Fibroblast of peridontal ligament (primary cell): ENCODE results near the gene LEPROT.
A peak's percentile ranks its signal among the peaks of the same experiment; 100 is the strongest.

ENCODE experiments used
- DNase-seq: peaks from one replicate; pipeline ENCODE4 v3.0.0-alpha.2; 2010; ENCODE audit errors: extremely low read depth

LEPROT gene

DNA sequence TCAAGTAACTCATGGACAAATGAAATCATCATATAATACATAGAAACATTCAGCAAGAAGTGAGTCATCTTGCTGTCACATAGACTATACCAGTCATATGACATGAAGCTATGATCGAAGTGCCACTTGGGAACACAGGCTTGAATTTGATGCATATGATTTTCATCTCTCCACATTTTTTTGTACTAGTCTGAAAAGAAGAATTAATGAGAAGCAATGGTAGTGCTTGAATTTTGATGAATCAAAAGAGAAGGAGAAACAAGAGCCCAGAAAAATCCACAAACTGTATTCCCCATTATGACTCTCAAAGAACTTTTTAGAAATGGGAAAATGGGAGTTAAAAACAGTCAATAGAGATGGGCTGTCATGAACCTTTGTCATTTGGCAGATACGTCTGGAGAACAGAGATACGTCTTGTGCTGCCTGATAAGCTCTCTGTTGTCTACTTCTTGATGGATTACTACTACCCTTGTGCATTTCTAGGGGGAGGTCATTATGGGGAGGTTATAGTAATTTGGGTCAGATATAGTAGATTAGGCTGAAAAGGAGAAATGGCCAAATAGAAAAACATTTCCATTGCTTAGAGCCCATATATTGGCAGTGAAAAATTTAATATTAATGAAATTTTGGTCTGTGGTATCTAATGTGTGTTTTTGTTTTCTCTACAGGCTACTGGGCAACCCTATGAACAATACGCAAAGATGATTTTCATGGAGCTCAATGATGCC, 8.0 kb upstream of the LEPROT start:
- no peak for DNase-seq

GRCh38 chr1:65412984-65413375, 7.5 kb upstream of the LEPROT start:
- DNase-seq: no peak

DNA sequence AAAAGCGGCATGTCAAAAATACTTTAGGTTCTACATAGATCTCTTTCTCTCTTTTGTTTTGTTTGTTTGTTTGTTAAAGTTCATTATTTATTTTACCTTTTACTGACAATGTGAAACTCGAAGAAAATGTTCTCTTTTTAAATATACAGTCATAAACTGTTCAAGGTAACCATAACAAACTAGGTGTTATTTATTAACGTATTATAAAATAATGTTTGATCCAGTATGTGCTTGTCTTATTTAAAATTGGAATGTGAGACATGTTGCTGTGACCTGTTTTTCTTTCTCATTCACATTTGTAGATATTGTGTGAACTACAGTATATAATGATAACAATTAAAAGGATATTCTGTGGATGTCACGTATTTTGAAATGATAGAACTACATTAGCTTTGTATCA, 5.9 kb upstream of the LEPROT start:
- no peak for DNase-seq

GRCh38 chr1:65416767-65417166, 3.7 kb upstream of the LEPROT start:
- DNase-seq: no peak

GRCh38 chr1:65417729-65418128, 2.7 kb upstream of the LEPROT start:
- DNase-seq: no peak

- no peak for DNase-seq
These were observed 1.8 kb upstream of the LEPROT start for GRCh38 chr1:65418522-65419185.

GRCh38 chr1:65419681-65420589, 533 bp upstream of the LEPROT start:
- DNase-seq: peak; percentile 97

GRCh38 chr1:65421351-65422025, 1.0 kb downstream of the LEPROT start:
- DNase-seq: peak; percentile 44

DNA sequence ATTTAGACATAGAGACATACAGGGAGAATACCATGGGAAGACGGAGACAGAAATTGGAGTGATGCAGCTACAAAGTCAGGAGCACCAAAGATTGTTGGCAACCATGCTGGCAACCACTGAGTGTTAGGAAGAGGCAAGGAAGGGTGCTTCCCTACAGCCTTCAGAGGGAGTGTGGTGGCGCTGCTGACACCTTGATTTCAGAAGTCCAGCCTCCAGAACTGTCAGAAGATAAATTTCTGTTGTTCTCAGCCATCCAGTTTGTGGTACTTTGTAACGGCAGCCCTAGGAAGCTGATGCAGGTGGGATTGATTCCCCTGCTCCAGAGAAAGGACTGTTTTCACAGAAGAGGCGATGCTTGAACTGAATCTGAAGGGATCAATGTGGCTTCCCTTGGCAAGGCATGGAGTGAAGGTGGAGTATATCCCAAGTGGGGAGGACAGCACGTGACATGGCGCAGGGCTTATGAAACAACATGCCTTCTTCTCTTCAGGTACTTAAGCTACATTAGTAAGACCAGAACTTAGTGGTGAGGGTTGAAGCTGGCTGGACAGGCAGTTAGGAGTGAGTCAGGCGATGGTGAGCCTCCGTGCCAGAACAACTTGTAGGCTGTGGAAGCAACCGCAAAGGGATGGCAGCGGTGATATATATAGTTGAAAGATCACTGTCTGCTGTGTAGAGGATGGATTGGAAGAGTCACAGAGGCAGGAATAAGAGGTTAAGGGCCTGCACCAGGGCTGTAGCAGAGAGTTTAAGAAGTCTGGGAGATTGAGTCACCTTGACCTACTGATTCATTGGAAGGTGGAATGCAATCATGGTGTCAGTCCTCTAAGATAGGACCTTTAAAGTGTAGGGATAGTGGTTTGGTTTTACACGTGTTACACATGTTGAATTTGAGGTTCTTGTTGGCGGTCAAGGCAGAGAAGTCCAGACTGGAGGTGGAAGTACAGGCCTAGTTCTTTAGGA, 2.1 kb downstream of the LEPROT start:
- no peak for DNase-seq

DNA sequence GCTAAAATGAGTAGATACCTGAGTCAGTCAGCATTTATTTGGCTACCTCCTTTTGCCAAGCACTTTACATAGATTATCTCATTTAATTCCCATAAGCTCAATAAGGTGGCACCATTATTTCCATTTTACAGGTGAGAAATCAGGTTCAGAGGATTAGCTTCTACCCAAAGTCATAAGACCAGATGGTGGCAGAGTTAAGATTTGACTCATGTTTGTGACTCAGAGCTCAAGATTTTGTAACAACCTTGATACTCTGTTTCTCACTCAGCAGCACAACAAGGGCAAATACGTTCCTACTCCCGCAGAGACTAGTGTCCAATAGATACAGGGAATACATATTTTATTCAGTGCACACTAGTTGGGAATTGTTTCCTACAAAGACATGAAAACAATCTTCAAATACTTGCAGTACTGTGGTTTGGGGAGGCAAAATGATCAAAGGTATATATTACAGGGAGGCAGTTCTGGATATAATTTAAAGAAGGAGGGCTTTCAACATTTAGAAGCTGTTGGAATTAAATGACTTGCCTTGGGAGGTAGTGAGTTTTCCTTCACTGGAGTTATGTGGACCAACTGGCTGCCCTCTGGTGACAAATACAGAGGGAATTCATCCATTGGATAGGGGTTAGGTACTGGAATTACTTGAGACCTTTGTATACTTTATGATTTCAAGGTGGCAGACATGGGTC, 3.6 kb downstream of the LEPROT start:
- peak; percentile 88 for DNase-seq

DNA sequence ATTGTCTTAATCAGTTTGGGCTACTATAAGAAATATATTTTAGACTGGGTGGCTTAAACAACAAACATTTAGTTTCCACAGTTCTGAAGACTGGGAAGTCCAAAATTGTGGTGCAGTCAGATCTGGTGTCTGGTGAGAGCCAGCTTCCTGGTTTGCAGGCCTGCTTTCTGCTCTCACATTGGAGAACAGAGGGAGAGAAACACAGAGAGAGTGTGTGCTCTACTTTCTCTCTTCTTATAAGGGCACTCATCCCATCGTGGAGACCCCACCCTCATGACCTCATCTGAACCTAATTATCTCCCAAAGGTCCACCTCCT, 4.1 kb downstream of the LEPROT start:
- no peak for DNase-seq

GRCh38 chr1:65425006-65425405, 4.5 kb downstream of the LEPROT start:
- DNase-seq: no peak

DNA sequence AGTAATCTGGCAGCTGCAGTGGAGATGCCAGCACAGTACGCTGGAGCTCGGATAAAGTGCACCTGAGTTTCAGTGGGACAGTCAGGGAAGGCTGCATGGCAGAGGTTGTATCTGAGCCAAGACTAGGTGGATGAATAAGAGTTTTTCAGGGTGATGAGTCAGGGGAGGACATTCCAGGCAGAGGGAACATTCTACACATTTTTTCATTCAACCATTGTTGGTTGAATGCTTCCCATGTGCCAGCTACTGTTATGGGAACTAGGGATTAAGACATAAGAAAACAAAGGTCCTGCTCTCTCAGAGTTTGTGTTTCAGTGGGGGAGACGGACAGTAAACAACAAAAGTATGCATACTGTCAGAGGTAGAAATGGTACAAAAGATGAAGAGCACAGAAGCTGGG, 5.2 kb downstream of the LEPROT start:
- DNase-seq: peak; percentile 69

- no peak for DNase-seq
These were observed 8.6 kb downstream of the LEPROT start for GRCh38 chr1:65429078-65429477.

DNA sequence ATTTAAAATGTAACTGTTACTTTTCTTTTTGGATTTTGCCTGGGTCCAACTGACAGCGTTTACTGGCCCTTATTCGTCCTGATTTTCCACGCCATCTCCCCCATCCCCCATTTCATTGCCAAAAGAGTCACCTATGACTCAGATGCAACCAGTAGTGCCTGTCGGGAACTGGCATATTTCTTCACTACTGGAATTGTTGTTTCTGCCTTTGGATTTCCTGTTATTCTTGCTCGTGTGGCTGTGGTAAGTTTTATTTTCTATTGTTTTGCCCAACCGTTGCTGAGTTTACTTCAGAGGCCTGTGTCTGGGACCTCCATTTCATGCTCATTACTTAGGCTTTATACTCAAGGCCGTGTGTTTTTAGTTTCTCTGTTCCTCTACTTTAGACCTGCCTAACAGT, 9.3 kb downstream of the LEPROT start:
- DNase-seq: peak; percentile 79

GRCh38 chr1:65431111-65431705, 10.7 kb downstream of the LEPROT start:
- DNase-seq: peak; percentile 88

GRCh38 chr1:65432918-65433317, 12.4 kb downstream of the LEPROT start:
- no peak for DNase-seq

- DNase-seq: no peak
These were observed 13.8 kb downstream of the LEPROT start for GRCh38 chr1:65434255-65434654.

DNA sequence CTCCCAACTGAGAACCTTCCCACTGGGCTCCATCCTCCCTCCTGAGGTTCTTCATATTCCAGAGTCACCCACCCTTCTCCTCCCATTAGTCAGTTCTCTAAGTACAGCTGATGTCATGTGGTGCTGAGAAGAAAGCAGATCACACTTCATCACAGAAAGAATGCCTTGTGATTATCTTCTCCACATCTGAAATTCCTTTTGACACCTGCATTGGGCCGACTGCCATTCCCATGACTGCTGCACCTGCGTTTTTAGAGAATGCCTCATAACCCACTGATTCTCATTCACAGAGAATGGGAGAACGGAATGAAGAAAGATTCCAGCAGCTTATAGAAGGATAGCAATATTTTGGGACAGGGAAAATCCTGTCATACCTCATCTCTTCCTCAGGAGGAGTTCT, 14.3 kb downstream of the LEPROT start:
- DNase-seq: no peak

GRCh38 chr1:65435987-65436386, 15.5 kb downstream of the LEPROT start:
- DNase-seq: peak; percentile 82
